GM21786 (cell line): Measurements from ENCODE around the gene HOXD3.

Experiments used
- ATAC-seq: cut with Tn5 transposase; IDR thresholded peaks from one replicate; pipeline ENCODE4 v1.9.1; 2021; ENCODE audit not compliant: unreplicated experiment

Gene HOXD3

DNA sequence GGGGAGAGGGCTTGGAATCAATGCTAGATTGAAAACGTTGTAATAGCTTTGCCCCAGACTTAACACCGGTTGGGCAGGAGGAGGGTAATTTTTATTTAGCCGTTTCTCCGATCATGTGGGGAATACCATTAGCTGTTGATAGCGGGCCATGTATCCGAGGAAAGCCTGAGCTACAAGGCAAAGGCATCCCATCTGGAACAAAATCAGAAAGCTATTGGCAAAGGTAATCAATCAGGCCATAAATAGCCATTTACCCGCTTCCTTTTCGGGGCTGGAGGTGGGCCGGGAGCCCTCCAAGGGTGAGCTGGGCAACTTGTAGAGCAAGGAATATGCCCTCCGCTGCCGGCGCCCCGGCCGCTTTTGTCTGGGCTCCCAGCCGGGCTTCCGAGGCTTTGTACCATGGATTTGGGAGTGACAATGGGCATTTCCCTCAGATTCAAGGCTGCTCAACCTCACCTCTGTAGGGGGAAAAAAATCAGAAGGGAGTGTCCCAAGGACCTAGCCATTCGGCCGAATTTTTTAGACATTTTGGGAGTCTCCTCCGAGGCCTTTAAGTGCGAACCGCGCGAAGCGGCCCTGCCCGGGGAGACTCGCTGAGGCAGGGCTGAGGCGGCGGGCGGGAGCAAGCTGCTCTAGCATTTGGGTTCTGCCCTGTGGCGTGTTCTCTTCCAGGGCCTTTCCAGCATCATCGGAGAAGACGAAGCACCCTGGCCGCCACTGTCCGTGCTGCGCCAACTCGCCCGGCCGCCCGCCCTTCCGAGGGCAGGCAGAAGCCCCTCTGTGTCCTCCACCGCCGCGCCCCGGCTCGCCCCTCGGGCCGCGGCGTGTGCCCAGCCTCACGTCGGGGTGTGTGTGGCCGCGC lies 35.7 kb upstream of the HOXD3 start:
- ATAC-seq, result no peak

DNA sequence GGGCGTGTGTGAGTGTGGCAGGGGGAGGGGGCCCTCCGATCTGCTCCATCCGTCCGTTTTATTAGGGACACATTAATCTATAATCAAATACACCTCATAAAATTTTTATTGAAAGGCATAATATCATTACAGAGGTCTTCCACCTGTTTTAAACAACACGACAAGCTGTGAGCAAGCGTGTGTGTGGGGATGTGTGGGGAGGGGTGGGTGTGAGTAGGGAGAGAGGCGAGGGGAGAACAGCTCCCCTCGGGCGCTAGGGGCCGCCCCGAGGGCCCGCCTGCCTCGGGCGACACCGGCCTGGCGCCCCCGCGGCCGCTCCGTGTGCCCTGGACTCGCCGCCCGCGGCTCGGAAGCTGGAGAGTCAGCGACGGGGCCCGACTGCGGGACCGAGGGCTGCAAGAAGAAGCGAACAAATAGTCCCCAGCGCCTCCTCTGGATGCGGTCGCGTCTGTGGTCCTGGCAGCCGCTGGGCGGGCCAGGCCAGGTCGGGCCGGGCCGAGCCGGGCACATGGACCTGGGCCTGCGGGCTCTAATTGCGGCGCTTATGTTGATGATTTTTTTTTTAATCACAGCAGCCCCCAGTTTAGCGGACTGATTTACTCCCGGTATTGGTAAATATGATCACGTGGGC lies 34.9 kb upstream of the HOXD3 start:
- ATAC-seq, result no peak

DNA sequence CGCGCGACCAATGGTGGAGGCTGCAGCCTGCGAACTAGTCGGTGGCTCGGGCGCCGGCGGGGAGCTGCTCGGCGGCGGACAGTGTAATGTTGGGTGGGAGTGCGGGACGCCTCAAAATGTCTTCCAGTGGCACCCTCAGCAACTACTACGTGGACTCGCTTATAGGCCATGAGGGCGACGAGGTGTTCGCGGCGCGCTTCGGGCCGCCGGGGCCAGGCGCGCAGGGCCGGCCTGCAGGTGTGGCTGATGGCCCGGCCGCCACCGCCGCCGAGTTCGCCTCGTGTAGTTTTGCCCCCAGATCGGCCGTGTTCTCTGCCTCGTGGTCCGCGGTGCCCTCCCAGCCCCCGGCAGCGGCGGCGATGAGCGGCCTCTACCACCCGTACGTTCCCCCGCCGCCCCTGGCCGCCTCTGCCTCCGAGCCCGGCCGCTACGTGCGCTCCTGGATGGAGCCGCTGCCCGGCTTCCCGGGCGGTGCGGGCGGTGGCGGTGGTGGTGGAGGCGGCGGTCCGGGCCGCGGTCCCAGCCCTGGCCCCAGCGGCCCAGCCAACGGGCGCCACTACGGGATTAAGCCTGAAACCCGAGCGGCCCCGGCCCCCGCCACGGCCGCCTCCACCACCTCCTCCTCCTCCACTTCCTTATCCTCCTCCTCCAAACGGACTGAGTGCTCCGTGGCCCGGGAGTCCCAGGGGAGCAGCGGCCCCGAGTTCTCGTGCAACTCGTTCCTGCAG lies 34.3 kb upstream of the HOXD3 start, which contains the start of gene HOXD9:
Gene HOXD9, plus strand, starts transcription at position 37 of the 728 bp plus-strand sequence. Its CDS starts 50 bp downstream, at position 87.
- ATAC-seq, result no peak

DNA sequence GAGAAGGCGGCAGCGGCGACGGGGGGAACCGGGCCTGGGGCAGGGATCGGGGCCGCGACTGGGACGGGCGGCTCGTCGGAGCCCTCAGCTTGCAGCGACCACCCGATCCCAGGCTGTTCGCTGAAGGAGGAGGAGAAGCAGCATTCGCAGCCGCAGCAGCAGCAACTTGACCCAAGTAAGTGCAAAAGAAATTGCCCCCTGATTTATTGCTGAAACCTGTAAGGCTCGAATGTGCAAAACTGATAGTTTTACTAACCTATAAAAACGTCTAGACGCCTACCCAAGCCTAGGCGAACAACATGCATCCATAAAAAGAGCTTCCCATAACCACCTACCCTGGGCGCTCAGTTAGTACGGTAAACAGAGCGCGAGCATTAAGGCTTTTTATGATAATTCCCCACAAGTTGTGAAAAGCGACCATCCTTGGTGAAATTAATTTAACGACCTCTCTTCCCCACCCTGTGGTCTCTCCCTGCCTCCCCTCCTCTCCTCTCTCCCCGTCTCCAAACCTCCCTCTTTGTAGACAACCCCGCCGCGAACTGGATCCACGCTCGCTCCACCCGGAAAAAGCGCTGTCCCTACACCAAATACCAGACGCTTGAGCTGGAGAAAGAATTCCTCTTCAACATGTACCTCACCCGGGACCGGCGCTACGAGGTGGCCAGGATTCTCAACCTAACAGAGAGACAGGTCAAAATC lies 33.5 kb upstream of the HOXD3 start:
- no peak for ATAC-seq

DNA sequence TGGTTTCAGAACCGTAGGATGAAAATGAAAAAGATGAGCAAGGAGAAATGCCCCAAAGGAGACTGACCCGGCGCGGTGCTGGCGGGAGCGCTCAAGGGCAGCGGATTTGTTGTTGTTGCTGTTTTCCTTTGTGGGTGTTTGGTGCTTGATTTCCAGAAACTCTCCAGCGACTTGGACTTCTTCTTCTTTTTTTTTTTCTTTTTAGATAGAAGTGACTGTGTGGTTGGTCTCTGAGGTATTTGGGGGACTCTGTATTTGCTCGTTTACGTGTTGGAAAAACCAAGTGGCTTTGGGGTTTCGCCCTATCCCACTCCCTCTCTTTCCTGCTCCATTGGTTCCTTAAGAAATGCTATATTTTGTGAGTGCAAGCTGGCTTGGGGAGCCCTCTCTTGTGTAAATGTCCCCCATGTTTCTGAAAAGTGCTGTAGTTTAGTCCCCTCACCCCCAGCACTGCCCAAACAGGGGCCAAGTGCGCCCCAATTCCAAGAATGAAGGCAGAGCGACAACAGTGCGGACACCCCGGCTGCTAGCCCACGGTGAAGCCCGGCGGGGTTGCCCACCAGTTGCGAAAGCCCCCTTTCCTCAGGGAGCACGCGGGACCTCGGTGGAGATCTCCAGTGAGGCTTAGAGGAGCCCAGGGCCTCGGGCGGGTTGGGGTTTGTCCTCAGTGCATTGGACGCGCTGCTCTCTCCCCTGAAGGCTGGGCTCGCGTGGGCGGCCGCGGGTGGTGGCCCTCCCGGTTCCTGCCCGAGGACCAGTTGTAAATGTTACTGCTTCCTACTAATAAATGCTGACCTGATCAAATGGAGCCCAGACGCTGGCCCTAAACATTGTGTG lies 32.8 kb upstream of the HOXD3 start:
- no peak for ATAC-seq

DNA sequence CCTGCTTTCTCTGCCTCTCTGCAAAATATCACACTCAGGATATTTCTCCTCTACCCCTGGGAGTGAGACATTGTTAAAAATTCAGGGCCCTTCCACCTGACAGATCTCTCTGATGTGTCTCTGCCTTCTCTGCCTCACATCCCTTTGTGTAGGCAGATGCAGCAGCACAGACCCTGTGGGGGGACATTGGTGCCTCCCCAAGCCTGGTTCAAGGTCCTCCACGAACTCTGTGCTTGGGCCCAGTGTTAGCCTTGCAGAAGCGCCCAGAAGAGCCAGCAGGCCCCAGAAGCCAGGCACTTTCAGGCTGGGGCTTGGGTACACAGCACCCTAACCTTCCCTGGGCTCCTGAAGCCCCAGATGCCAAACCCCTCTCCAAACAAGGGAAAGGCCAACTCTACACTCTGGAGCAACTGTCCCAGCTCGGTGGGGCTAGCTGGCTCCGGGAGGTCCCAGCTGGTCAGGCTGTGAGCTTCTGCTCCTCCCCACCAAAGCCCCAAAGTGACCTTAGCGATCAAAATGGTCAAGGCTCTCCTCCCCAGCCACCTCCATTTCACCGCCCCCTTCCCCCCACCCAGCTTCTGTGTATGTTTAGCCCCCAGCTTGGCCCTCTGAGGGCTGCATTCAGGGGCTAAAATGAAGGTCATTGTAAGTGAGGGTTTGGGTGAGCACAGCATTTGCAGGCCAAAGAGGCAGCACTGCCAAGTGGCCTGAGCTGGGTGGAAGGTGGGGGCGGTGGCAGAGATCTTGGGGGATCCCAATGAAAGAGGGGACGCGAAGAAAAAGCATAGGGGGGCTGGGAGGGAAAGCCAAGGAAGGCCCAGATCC lies 31.9 kb upstream of the HOXD3 start:
- no peak for ATAC-seq

DNA sequence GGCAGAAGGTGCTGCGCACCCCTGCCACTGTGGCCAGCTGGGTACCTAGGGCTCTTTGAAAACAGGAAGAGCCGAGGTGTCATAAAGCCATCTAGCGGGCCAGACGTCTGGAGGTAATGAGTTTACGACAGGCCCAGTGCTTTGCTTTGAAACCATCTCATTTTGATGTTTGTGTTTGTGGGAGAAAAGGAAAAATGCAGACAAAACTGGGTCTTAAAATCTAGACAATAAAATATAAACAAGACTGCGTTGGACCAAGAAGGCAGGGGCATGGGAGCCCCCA lies 31.4 kb upstream of the HOXD3 start:
- ATAC-seq, result no peak

DNA sequence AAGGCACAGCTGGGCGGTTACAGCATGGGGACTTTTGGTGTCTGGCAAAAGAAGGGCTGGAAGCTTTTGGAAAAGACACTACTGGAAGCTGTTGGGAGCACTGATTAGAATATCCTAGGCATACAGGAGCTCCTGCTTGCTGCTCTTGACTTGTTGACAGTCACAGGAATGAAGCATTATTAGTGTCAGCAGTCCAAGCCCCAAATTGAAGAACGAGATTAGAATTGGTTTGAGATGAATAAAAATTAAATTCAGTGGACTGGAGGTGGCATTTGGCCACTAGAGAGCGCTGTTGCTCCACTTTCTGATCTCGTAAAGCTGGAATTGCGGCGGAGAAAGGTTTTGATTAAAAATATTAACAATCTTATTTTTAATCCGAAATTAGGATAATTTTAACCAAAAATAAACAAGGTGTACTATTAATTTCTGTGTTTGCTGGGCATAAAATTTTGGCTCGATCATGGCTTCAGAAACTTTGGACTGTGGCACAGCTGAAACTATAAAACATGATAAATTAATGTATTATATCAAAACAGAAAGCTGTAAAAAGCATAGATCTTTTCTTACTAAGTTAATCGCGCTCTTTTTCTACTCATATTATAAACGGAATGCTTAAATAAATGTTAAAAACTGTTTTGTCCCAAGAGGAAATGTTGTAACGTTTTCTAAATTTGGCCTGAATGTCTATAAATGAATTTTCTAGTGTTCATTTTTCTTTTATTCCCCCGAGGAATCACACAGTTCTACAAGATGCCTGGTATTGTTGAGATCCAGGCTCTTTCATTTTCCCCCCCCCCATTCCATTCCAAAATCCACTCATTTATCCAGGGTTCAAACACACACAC lies 30.0 kb upstream of the HOXD3 start:
- ATAC-seq, result no peak

DNA sequence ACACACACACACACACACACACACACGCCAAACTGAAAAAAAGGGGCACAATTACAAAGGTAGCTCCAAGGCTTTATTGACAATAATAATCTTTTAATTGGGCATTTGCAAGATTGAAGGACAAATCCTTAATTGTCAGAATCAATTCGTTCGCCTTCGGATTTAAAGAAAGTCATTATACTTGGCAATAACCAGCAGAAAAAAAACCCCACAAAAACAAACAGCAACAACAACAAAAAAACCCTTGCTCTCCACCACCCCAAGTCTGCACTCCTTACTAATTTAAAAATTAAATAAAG lies 29.4 kb upstream of the HOXD3 start:
- no peak for ATAC-seq

DNA sequence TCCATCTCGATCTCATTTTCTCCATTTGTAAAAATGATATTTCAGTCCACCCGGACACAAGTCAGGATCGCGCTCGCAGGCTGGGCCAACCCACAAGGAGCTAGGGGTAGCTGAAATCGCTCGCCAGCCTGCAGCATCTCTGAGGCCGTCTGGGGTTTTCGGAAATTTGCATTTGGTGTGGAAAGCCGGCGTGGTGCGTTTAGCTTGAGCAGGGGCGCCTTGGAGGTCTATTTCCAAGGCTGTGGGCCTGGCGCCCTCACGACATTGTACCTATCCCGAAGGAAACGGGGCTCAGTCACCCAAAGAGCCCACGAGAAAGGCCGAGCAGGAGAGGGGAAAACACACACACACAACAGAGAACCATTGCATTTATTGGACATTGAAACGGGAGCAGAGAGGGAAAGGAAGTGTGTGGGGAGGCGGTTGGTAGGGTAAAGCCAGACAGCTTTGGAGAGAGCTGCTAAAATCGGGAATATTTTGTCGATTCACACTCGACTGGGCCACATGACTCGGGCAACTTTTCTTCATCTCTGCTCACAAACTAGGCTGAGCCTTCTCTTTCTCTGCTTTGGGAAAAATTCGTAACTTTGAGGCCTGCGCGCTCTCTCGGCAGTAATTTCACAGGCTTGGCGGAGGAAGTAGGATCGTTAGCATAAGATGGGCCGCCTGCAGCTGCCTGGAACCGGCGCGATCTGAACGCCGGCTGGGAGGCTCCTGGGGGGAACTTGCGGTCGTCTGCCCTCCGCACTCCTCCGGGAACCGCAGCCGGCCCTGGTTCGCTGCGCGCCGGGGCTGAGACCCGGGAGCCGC lies 28.7 kb upstream of the HOXD3 start:
- ATAC-seq, result no peak

DNA sequence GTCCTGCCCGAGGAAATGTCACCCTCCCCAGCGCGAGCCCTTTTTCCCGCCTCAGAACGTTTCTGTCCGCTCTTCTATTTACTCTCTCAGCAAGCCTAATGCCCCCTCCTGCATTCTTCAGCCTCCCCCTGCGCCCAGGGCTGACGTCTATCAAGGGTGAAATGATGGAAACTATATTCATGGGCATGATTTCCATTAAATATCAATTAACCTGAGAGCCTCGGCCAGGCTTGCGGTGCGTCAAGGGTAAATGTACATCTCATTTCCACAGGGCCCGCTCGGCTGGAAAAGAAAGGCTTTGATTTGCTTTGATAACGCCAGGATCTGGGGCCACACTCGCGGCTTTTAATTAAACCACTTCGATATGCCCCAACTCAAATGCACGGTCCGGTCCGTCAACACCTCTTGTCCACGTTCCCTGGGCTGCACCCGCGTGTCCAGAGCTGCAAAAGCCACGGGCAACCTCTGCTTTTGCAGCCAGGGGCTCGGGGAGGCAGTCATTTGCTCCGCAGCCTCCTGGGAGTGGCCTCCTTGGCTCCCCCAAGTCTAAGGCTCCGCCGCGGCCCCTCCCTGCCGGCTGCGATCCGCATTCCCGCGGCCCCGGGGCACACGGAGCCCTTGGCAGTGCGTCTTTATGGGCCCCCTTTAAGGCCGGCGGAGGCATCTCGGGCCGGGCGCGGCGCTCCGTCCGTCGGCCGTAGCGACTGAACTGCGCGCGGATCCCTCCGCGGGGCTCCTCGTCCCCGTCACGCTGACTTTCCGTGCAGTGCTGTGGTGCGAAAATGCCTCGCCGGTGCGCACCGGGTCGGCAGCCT lies 27.9 kb upstream of the HOXD3 start, which contains the start of gene HOXD8:
Gene HOXD8, plus strand, starts transcription at position 724 of the 815 bp plus-strand sequence. CDS start 662 bp downstream, outside the sequence.
- no peak for ATAC-seq

DNA sequence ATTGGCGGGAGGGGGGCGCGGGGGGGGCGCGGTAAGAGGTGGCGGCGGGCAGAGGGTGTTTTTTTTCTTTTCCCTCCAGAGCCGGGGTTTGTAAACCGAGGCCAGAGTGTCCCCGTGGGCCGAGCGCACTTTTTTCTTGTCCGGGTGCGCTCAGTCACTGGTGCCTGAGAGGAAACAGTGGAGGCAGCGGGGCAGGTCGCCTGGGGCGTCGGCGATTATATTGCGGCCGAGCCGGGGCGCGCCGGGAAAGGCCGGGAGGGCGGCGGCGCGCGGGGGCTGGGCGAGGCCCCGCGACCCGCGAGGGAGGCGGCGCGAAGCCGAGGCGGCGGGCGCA lies 27.3 kb upstream of the HOXD3 start:
- ATAC-seq, result no peak

DNA sequence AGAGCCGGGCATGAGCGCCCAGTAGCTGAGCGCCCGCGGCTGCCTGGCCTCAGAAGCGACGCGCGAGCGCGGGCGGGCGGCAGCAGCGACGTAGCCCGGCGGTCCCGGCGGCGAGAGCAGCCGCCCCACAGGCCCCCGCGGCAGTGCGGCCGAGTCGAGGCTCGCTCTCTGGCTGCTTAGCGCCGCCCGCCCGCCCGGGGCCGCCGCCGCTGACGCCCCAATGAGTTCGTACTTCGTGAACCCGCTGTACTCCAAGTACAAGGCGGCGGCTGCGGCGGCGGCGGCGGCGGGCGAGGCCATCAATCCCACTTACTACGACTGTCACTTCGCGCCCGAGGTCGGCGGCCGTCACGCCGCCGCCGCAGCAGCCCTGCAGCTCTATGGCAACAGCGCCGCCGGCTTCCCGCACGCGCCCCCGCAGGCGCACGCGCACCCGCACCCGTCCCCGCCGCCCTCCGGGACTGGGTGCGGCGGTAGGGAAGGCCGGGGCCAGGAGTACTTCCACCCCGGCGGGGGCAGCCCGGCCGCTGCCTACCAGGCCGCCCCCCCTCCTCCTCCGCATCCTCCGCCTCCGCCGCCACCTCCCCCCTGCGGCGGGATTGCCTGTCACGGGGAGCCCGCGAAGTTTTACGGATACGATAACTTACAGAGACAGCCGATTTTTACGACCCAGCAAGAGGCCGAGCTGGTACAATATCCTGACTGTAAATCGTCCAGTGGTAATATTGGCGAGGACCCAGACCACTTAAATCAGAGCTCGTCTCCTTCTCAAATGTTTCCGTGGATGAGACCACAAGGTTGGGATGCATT lies 26.8 kb upstream of the HOXD3 start:
- ATAC-seq, result no peak

DNA sequence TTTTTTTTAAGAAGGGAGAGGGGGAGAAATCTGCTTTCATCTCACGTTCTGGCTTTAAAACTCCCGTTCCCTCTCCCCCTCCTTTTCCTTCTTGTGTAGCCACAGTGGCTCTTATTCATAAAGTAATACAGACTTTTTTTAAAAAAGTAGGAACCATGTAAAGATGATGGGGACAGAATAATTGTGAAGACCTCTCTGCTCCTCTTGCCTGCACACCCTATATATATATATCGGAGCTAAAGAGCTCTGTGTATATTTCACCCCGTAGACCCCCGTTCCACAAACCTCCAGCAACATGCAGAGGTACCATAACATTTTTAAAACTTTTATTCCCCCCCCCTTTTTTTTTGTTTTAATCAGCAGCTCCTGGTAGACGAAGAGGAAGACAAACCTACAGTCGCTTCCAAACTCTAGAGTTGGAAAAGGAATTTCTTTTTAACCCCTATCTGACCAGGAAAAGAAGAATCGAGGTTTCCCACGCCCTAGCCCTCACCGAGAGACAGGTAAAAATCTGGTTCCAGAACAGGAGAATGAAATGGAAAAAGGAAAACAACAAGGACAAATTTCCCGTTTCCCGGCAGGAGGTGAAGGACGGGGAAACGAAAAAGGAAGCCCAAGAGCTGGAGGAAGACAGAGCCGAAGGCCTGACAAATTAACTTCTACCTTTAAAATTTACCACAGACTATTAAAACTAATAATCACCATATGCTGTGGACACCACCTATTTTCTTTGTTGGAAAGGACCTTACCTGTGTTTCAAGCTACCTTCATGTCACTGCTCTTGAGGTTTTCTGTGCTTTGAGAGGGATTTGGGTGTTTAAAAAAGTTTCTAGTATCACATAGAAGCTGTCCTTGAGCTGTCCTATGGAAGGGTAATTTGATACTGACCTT lies 25.9 kb upstream of the HOXD3 start:
- no peak for ATAC-seq

DNA sequence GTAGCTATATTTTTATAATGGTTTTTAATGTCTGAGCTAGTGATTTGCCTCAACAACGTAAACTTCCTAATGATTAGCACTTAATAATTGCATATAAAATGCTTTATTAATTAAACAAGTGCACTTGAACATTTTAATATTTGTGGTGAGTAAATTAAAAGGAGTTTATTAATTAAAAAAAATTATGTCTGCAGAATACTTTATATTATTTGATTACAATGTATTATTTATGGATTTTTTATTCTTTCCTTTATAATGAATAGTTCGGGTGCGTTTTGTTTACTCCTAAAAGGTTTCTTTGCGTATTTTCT lies 25.3 kb upstream of the HOXD3 start:
- no peak for ATAC-seq
